NAMALWA (cell line): Measurements from ENCODE around the gene DLX2.
"Not testable (repeated sequence)": the region's sequence is repeated elsewhere in the genome, so short reads cannot be mapped to it uniquely, and the experiment has no call there.

Experiments used
- DNase-seq: peaks from one replicate; pipeline ENCODE4 v3.0.0-alpha.2; 2015; ENCODE audit warnings: low spot score

The DLX2 gene

DNA sequence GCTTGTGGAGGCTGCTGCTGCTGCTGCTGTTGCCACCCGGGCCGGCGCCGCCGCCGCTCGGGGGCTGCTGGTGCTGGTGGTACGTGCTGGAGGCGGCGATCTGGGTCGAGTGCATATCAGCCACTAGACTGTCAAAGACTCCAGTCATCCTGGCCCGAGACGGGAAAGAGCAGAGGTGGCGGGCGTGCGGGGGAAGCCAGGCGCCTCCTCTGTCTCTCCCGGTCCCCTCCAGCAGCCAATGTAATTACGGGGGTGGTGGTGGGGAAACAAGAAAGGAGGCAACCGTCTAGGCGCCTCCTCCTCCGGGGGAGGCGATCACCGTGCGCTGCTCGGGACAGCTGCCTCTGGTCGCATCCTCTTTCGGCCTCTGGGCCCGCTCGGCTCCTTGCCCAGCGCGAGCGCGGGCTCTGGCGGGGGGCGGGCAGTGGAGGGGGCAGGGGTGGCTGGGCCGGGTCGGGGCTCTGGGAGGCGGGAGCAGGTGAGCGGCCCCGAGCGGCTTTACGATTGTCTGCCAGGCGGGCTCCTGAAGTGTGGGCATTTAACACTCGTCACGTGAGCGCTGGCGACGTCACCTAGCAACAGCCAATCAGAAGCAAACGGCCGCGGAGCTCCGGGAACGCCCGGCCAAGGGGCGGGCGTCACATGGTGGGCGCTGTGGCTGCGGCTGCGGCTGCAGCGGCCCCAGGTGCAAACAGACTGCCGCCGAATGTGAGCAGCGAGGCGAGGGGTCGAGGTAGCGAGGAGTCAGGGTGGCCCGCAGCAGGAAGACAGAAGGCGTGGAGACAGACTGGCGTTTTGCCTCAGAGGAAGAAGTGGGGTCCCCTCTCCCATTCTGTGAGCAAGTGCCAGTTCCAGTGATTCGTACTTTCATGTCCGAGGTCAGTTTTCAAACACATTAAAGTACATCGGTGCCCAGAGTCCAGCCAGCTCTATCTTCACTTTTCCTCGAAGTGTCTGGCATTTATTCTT lies at the start of gene DLX2:
TSS of gene DLX2 (minus strand) at position 510 of the 969 bp plus-strand sequence. CDS start at position 148, 362 bp downstream.
- peak; percentile 97 for DNase-seq

- no peak for DNase-seq
Observed at GRCh38 chr2:172147944-172148650, 45.4 kb upstream of the DLX2 start.

GRCh38 chr2:172143817-172144216 lies 41.1 kb upstream of the DLX2 start:
- DNase-seq = no peak

GRCh38 chr2:172138727-172139126 lies 36.0 kb upstream of the DLX2 start:
- not testable (repeated sequence) for DNase-seq

- DNase-seq = no peak
Observed at GRCh38 chr2:172137943-172138342, 35.2 kb upstream of the DLX2 start.

- DNase-seq = no peak
Observed at GRCh38 chr2:172137109-172137508, 34.4 kb upstream of the DLX2 start.

GRCh38 chr2:172135446-172135845 lies 32.7 kb upstream of the DLX2 start:
- DNase-seq = no peak

DNA sequence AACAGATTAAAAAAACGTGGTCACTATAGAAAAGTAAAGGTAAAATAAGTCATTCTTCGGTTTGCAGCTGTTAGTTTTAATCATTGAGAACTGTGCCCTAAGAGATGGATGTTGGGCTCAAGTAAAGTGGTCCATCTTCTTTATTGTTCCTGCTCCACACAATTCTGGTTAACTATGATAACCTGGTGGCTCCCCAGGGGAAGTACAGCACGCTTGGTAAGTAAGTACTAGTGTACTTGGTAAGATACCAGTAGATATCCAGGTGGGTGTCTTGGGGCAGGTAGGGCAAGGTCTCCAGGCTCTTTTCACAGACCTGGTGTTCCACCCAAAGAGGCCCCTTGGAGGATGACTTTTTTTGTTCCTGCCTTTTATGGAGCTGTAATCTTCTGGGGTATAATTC lies 31.6 kb upstream of the DLX2 start:
- peak; percentile 11 for DNase-seq

GRCh38 chr2:172131713-172132555 lies 29.2 kb upstream of the DLX2 start:
- no peak for DNase-seq

GRCh38 chr2:172129404-172129803 lies 26.7 kb upstream of the DLX2 start:
- DNase-seq = no peak

- no peak for DNase-seq
Observed at GRCh38 chr2:172128484-172128883, 25.8 kb upstream of the DLX2 start.

GRCh38 chr2:172120118-172120517 lies 17.4 kb upstream of the DLX2 start:
- no peak for DNase-seq

DNA sequence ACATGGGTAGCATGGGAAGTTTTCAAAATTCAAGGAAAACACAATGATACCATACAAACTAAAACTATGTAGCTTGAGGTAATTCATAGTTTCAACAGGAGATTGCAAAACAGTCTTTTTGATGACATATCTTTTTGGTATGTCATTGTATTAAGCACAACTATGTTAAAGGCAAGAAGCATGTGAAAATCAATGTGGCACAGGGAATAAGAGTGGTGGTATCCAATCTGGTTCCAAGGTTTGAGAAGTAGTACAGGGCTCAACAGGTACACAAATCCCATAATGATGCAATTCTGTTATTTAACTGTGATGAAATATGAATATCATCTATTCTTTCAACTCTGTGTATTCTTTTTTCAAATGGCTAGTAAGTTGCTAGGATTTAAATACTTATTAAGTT lies 16.4 kb upstream of the DLX2 start:
- DNase-seq = no peak

GRCh38 chr2:172116107-172116506 lies 13.4 kb upstream of the DLX2 start:
- no peak for DNase-seq

GRCh38 chr2:172114579-172114978 lies 11.9 kb upstream of the DLX2 start:
- no peak for DNase-seq

GRCh38 chr2:172114176-172114575 lies 11.5 kb upstream of the DLX2 start:
- not testable (repeated sequence) for DNase-seq

GRCh38 chr2:172113617-172114016 lies 10.9 kb upstream of the DLX2 start:
- peak; percentile 62 for DNase-seq

DNA sequence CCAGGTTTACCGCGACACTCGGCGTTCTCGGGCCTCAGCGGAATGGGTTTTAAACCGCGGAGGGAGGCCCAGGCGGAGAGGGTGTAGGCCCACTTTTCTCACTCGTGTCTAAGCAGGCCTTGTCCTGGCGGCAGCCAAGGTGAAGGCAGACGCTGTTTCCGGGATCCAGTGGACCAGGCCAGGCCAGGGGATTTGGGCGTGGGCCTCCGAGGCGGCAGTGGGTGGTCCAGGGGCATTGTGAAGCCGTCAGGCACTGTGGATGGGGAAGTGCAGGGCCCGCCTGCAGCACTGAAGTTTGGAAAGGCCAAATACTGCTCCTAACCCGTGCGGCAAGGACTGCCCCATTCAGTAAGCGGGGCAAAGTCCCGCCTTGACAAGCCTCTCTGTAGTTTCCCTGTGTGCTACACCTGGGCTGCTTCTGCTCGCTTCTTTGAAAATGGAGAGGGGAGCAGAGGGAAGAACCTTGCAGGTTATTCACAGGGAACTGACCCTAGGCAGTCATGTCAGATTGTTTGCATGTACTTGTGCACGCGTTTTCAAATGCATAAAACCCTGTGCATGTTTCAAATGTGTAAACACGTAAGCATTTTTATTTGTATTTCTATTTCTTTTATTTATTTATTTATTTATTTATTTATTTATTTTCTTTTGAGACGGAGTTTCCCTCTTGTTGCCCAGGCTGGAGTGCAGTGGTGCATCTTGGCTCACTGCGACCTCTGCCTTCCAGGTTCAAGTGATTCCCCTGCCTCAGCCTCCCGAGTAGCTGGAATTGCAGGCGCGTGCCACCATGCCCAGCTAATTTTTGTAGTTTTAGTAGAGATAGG lies 7.5 kb upstream of the DLX2 start:
- DNase-seq = no peak

- DNase-seq = no peak
Observed at GRCh38 chr2:172109256-172109987, 6.7 kb upstream of the DLX2 start.

GRCh38 chr2:172108587-172108930 lies 5.9 kb upstream of the DLX2 start:
- DNase-seq = no peak
